ENCODE data around the gene AGFG2. TPM values are rescaled to one million over a fixed set of nuclear protein-coding genes. Genes with fewer than 3 reads are reported as not detected.

The AGFG2 gene
- total RNA-seq, 2 experiments from 2014 or later, result 53.9 to 59.8 TPM

DNA sequence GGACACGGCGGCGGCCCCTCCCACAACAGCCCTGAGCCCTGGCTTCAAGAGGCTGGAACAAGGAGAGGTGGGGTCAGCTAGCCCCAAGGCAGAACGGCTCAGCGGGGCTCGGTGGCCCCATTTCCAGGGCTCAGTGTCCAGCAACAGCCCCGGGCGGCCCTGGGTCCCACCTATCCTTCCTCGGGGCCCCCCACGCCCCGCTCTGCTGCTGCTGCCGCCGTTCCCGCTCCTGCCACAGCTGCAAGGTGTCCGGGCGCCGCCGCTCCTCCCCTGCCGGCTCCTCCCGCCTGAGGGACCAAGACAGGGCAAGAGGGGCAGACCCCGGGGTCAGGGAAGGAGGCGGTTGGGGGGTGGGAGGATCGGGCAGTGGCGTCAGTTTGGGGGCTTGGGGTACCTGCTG, 38.1 kb downstream of the AGFG2 start:
- H3K9me3 Mint-ChIP-seq, result no peaks in the 10 kb centered on the region
- DNase-seq, result no peak
- H3K4me3 Mint-ChIP-seq, result no peak overlapping the region
- ChIA-PET CTCF (no interaction called here), POLR2A (interaction anchor here (0.9 kb wide), 1 partner anchor 9 kb away, joined by 4 read pairs; the partner anchor contains the start of genes FBXO24 and LRCH4)
- peaks cover 1% of the 10 kb centered on the region for H3K4me1 Mint-ChIP-seq
- no peaks in the 10 kb centered on the region for H3K27me3 Mint-ChIP-seq
- no peak overlapping the region for H3K27ac Mint-ChIP-seq
- H3K36me3 Mint-ChIP-seq (ENCODE audit: low read depth), result peaks cover 49% of the 10 kb centered on the region

GRCh38 chr7:100577507-100577906, 38.5 kb downstream of the AGFG2 start:
- no peak for DNase-seq

DNA sequence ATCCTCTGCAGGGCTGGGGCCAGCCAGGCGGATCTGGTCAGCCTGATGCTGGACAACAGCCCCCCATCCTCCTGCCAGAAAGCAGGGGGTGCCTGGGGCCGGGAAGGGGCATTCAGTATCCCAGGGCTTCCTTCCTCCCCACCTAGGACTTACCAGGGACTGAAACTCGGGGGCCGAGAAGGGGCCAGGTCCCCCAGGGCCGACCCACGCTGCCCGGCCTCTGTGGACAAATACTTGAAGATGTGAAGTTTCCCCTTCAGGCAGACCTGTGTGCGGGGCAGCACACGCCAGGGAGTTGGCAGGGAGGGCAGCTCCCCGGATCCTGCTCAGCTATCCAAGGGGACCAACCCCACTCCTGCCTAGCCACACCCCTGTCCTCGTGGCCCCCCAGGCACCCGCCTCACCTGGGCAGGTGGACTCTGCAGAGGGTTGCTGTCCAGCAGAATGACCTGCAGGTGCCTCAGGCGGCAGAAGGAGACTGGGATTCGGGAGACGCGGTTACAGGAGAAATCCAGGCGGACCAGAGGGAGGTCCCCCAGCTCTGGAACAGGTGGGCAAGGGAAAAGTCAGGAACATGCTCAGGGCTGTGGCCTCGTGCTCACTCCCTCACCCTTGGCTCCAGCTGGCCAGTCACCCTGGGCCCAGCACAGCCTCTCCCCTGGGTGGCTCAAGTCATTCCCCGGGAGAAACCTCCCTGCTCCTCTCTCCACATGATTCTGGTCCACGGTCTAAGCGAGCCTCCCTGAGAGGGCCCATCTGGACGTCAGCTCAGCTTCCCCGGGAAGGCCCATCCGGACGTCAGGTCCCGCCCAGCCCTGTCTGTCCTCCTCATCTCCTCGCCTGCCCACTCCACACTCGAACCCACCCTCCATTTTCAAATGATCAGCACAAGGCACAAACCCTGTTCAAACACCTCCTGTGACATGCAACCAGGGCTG, 39.5 kb downstream of the AGFG2 start:
- H3K4me1 Mint-ChIP-seq, result peaks cover 14% of the 10 kb centered on the region
- ChIA-PET POLR2A (no interaction called here), CTCF (no interaction called here)
- no peak overlapping the region for H3K27ac Mint-ChIP-seq
- H3K36me3 Mint-ChIP-seq (ENCODE audit: low read depth), result peaks cover 55% of the 10 kb centered on the region
- H3K4me3 Mint-ChIP-seq, result no peak overlapping the region
- H3K9me3 Mint-ChIP-seq, result no peaks in the 10 kb centered on the region
- no peak for DNase-seq
- no peaks in the 10 kb centered on the region for H3K27me3 Mint-ChIP-seq

More at GRCh38 chr7:100577507-100577906, 38.5 kb downstream of the AGFG2 start:
- Mint-ChIP-seq H3K27ac (no peak overlapping the region), H3K4me3 (no peak overlapping the region), H3K36me3 (ENCODE audit: low read depth) (peaks cover 51% of the 10 kb centered on the region), H3K4me1 (peaks cover 5% of the 10 kb centered on the region), H3K27me3 (no peaks in the 10 kb centered on the region), H3K9me3 (no peaks in the 10 kb centered on the region)
- POLR2A ChIA-PET, result interaction anchor here (0.9 kb wide), 1 partner anchor 8 kb away, joined by 4 read pairs; the partner anchor contains the start of genes FBXO24 and LRCH4
- CTCF ChIA-PET, result no interaction called here

DNA sequence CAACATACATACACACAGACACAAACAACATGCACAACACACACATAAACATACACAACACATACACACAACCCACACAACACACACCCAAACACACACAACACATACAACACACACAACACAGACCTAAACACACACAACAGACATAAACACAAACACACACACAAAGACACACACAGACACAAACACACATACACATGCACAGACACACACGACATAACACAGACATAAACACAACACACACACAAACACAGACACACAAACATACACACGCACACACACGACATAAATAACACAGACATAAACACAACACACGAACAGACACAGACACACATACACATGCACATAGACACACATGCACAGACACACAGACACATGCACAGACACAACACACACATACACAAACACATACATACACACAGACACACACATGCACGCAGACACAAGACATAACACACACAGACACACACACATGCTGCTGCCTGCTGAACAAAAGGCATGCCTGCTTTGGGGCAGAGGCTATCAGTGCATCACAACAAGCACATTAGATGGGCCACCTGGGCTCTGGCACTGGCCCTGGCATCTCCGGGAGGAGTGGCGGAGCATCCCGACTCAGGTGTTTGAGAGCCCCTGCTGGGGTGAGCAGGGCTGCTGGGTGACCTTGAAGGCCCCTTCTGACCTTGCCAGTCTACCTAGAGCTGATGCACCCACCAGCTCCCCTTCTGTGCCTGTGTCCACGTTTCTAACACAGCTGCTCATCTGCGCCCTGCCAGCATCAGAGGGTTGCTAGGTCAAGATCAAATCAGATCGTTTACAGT, 41.7 kb downstream of the AGFG2 start:
- Mint-ChIP-seq H3K4me3 (no peak overlapping the region), H3K27ac (no peak overlapping the region), H3K9me3 (no peaks in the 10 kb centered on the region), H3K36me3 (ENCODE audit: low read depth) (peaks cover 57% of the 10 kb centered on the region), H3K4me1 (peaks cover 19% of the 10 kb centered on the region), H3K27me3 (no peaks in the 10 kb centered on the region)
- POLR2A ChIA-PET, result interaction anchor here (0.7 to 6.8 kb wide), 6 partner anchors 8 to 36 kb away, joined by 3 to 89 read pairs (median 3); partner anchors contain the start of genes MOSPD3 and PCOLCE
- no peak for DNase-seq
- CTCF ChIA-PET, result no interaction called here

GRCh38 chr7:100582041-100582579, 43.1 kb downstream of the AGFG2 start:
- H3K4me3 Mint-ChIP-seq, result peak overlapping the region; percentile 95
- DNase-seq, result no peak
- H3K4me1 Mint-ChIP-seq, result peaks cover 24% of the 10 kb centered on the region
- H3K27me3 Mint-ChIP-seq, result no peaks in the 10 kb centered on the region
- no peaks in the 10 kb centered on the region for H3K9me3 Mint-ChIP-seq
- POLR2A ChIA-PET, result interaction anchor here (0.9 to 6.8 kb wide), 7 partner anchors 10 to 103 kb away, joined by 3 to 89 read pairs (median 4); partner anchors contain the start of genes MOSPD3, PCOLCE and TSC22D4
- peaks cover 46% of the 10 kb centered on the region for H3K36me3 Mint-ChIP-seq (ENCODE audit: low read depth)
- H3K27ac Mint-ChIP-seq, result peak overlapping the region; percentile 97
- CTCF ChIA-PET, result interaction anchor here (0.9 kb wide), 1 partner anchor 23 kb away, joined by 3 read pairs; no protein-coding TSS in a partner anchor

- CTCF ChIA-PET, result interaction anchor here (1.4 kb wide), 1 partner anchor 19 kb away, joined by 4 read pairs; no protein-coding TSS in a partner anchor
- no peaks in the 10 kb centered on the region for H3K27me3 Mint-ChIP-seq
- H3K9me3 Mint-ChIP-seq, result no peaks in the 10 kb centered on the region
- no peak for DNase-seq
- peaks cover 43% of the 10 kb centered on the region for H3K36me3 Mint-ChIP-seq (ENCODE audit: low read depth)
- peaks cover 25% of the 10 kb centered on the region for H3K4me1 Mint-ChIP-seq
- peak overlapping the region; percentile 97 for H3K27ac Mint-ChIP-seq
- H3K4me3 Mint-ChIP-seq, result peak overlapping the region; percentile 95
- POLR2A ChIA-PET, result interaction anchor here (1.0 to 6.8 kb wide), 15 partner anchors 10 to 105 kb away, joined by 3 to 89 read pairs (median 22); partner anchors contain the start of genes AGFG2, MOSPD3, PCOLCE and TSC22D4
Measured at GRCh38 chr7:100582650-100583049, 43.6 kb downstream of the AGFG2 start.

DNA sequence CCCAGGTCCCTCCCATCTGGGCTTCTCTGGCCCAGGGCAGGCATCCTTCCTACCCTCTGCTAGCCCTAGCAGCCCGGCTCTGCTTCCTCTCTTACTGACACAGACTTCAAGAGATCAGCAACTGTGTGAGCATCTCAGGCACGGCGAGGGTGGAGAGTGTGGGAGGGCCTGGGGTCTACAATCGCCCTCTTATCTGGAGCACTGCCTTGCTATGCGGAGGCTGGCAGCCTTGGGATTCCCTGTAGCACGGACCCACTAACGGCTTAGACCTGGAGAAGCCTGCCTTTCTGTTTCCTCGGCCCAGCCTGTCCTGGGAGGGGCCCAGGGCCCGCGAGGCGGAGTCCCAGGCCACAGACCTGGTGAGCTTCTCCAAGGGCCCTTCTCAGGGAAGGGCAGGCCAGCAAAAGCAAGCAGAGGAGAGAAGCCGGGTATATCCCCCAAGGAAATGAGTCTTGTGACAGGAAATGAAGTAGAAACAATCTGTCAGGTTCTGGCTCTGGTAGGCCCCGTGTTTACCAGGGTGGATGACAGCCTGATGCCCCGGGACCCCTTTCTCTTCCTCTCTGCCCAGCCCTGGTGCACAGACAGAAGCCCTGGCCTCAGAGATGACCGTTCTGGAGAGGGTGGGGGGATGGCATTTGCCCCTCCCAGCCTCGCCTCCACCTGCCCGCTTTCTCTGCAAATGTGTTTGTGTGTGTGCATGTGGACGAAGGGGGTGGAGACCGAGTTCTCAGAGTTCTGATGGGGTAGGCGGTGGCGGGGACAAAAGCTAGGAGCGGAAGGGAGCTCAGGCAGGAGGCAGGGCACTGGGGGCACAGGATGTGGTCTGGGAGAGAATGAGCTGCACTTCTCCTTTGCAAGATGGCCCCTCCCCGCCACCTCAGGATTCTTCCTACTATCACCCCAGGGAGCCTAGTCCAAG, 44.4 kb downstream of the AGFG2 start:
- ChIA-PET CTCF (interaction anchor here (0.7 to 4.8 kb wide), 9 partner anchors 12 to 123 kb away, joined by 3 to 47 read pairs (median 4); partner anchors contain the start of genes MOSPD3 and POP7), POLR2A (interaction anchor here (0.6 to 6.8 kb wide), 28 partner anchors 11 to 482 kb away, joined by 3 to 89 read pairs (median 10); partner anchors contain the start of genes AGFG2, AP4M1, GIGYF1 and MCM7)
- Mint-ChIP-seq H3K9me3 (no peaks in the 10 kb centered on the region), H3K4me1 (peaks cover 29% of the 10 kb centered on the region), H3K27me3 (no peaks in the 10 kb centered on the region), H3K4me3 (peak overlapping the region; percentile 95), H3K27ac (peak overlapping the region; percentile 97), H3K36me3 (ENCODE audit: low read depth) (peaks cover 36% of the 10 kb centered on the region)
- peak; percentile 85 for DNase-seq

DNA sequence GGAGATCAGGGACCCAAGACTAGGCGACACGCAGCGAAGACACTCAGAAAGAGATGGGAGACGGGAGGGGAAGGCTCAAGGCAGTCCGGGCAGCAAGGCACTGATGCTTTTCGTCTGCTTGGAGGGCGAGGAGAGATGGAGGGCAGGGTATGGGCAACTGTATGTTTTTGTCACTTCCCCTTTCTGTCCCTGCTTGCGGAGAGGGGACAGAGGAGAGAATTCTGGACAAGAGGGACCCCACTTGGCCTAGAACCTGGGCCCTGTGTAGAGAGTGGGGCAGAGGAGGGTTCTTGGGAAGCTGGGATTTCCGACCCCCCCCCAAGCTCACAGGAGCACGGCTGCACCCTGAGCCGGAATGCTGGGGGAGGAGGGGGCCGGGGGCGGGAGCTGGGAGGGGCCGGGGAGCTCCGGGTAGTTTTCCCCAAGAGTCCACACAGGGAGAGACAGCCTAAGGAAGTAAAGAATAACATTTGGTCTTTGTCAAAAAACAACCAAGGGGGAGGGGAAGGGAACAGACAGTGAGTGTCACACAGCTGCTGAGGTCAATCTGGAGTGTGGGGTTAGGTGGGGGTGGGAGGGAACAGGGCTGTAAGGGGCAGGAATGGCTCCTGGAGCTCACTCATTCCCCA, 45.2 kb downstream of the AGFG2 start:
- no peaks in the 10 kb centered on the region for H3K9me3 Mint-ChIP-seq
- H3K4me3 Mint-ChIP-seq, result peak overlapping the region; percentile 95
- peaks cover 30% of the 10 kb centered on the region for H3K4me1 Mint-ChIP-seq
- POLR2A ChIA-PET, result interaction anchor here (0.6 to 6.8 kb wide), 30 partner anchors 11 to 483 kb away, joined by 3 to 89 read pairs (median 11); partner anchors contain the start of genes AGFG2, AP4M1, GIGYF1 and MCM7
- CTCF ChIA-PET, result interaction anchor here (0.5 to 4.8 kb wide), 13 partner anchors 13 to 450 kb away, joined by 3 to 47 read pairs (median 4); partner anchors contain the start of genes MOSPD3 and POP7
- DNase-seq, result no peak
- peaks cover 29% of the 10 kb centered on the region for H3K36me3 Mint-ChIP-seq (ENCODE audit: low read depth)
- peak overlapping the region; percentile 97 for H3K27ac Mint-ChIP-seq
- peaks cover 1% of the 10 kb centered on the region for H3K27me3 Mint-ChIP-seq

GRCh38 chr7:100584683-100585510, 45.9 kb downstream of the AGFG2 start:
- Mint-ChIP-seq H3K9me3 (no peaks in the 10 kb centered on the region), H3K27me3 (peaks cover 4% of the 10 kb centered on the region), H3K4me1 (peaks cover 30% of the 10 kb centered on the region), H3K27ac (peak overlapping the region; percentile 97), H3K4me3 (peak overlapping the region; percentile 95), H3K36me3 (ENCODE audit: low read depth) (peaks cover 28% of the 10 kb centered on the region)
- CTCF ChIA-PET, result interaction anchor here (0.5 to 4.8 kb wide), 14 partner anchors 15 to 450 kb away, joined by 3 to 47 read pairs (median 5); partner anchors contain the start of genes MOSPD3 and POP7
- POLR2A ChIA-PET, result interaction anchor here (0.5 to 6.8 kb wide), 35 partner anchors 7 to 484 kb away, joined by 3 to 89 read pairs (median 10); partner anchors contain the start of genes AGFG2, GIGYF1, GNB2 and MEPCE
- DNase-seq, result no peak

Measured in activated CD4-positive, alpha-beta memory T cell treated with anti-CD3 and anti-CD28 coated beads, Interleukin-2, amount 10 ng/mL, durations not matched to agents 7 days and 5 days (primary cell).